GM18502 (cell line): Measurements from ENCODE around the gene MUCL3.
A peak's percentile ranks its signal among the peaks of the same experiment; 100 is the strongest.
"Not testable (repeated sequence)": the region's sequence is repeated elsewhere in the genome, so short reads cannot be mapped to it uniquely, and the experiment has no call there.

Source experiments
- ATAC-seq: cut with Tn5 transposase; IDR thresholded peaks from one replicate; pipeline ENCODE4 v1.9.1; 2021; ENCODE audit warnings: mild to moderate bottlenecking; ENCODE audit not compliant: unreplicated experiment, poor library complexity

Gene MUCL3

GRCh38 chr6:30907758-30908591 is 32.8 kb upstream of the MUCL3 start, which contains the start of gene GTF2H4:
GTF2H4 (plus strand) TSS chr6:30908207.
- peak; percentile 93 for ATAC-seq

GRCh38 chr6:30908700-30909099 is 32.1 kb upstream of the MUCL3 start:
- no peak for ATAC-seq

- not testable (repeated sequence) for ATAC-seq
These were observed 30.3 kb upstream of the MUCL3 start for GRCh38 chr6:30910473-30910872.

- ATAC-seq, result no peak
These were observed 27.8 kb upstream of the MUCL3 start for GRCh38 chr6:30912746-30913520.

- ATAC-seq, result no peak
These were observed 27.1 kb upstream of the MUCL3 start for GRCh38 chr6:30913721-30914075.

- ATAC-seq, result peak; percentile 84
These were observed 26.5 kb upstream of the MUCL3 start, which contains the start of gene VARS2 for GRCh38 chr6:30914076-30914853. VARS2 (plus strand) TSS chr6:30914238; CDS start chr6:30914837, 599 bp downstream.

- ATAC-seq, result no peak
These were observed 25.8 kb upstream of the MUCL3 start for GRCh38 chr6:30914854-30915590.

GRCh38 chr6:30915591-30915946 is 25.2 kb upstream of the MUCL3 start:
- ATAC-seq, result no peak

GRCh38 chr6:30917041-30917440 is 23.7 kb upstream of the MUCL3 start:
- no peak for ATAC-seq

GRCh38 chr6:30917487-30917886 is 23.3 kb upstream of the MUCL3 start:
- no peak for ATAC-seq

- ATAC-seq, result no peak
These were observed 22.1 kb upstream of the MUCL3 start for GRCh38 chr6:30918670-30919069.

- no peak for ATAC-seq
These were observed 18.3 kb upstream of the MUCL3 start for GRCh38 chr6:30922447-30922852.

GRCh38 chr6:30924040-30924627 is 16.6 kb upstream of the MUCL3 start:
- ATAC-seq, result not testable (repeated sequence)

GRCh38 chr6:30926644-30927043 is 14.1 kb upstream of the MUCL3 start:
- no peak for ATAC-seq

- not testable (repeated sequence) for ATAC-seq
These were observed 13.7 kb upstream of the MUCL3 start for GRCh38 chr6:30927080-30927479.

GRCh38 chr6:30928677-30929076 is 12.1 kb upstream of the MUCL3 start:
- ATAC-seq, result no peak

GRCh38 chr6:30930506-30930905 is 10.3 kb upstream of the MUCL3 start:
- ATAC-seq, result no peak

GRCh38 chr6:30931272-30931671 is 9.5 kb upstream of the MUCL3 start:
- ATAC-seq, result no peak

GRCh38 chr6:30931969-30932645 is 8.7 kb upstream of the MUCL3 start, which contains the start of gene SFTA2:
SFTA2 (minus strand) TSS chr6:30932170; CDS start chr6:30932096, 74 bp downstream.
- no peak for ATAC-seq
